Esophagus squamous epithelium (tissue), 5 donors: ENCODE data around the gene ZNF606. TPM values are rescaled to one million over a fixed set of nuclear protein-coding genes. Genes with fewer than 3 reads are reported as not detected.

Experiments used
- DNase-seq: peaks from one replicate; lab custom pipeline; 2025; lab: John Stamatoyannopoulos, UW
- H3K27ac ChIP-seq, 4 donors: fragments of 200-600 bp; sonication (generic); one replicate each; pipeline ENCODE4 v1.5.1; 2016 to 2019; ENCODE audit warnings: mild to moderate bottlenecking in 1 of 4
- H3K27me3 ChIP-seq, 4 donors: fragments of 200-600 bp; sonication (generic); 1 replicate in 3 of 4; 2 replicates in 1 of 4; pipeline versions ENCODE4 v1.5.1 to v1.6.0; 2017 to 2021; ENCODE audit warnings: antibody characterized with exemption in 1 of 4
- H3K36me3 ChIP-seq, 3 donors: fragments of 200-600 bp; sonication (generic); one replicate each; pipeline ENCODE4 v1.5.1; 2016 to 2019
- H3K4me1 ChIP-seq, 3 donors: fragments of 200-600 bp; sonication (generic); one replicate each; pipeline ENCODE4 v1.5.1; 2017 to 2019
- H3K4me3 ChIP-seq, 4 donors: fragments of 200-600 bp; sonication (generic); 1 replicate in 3 of 4; 2 replicates in 1 of 4; pipeline ENCODE4 v1.5.1; 2016 to 2019; ENCODE audit warnings: mild to moderate bottlenecking in 2 of 4, moderate library complexity in 1 of 4
- H3K9me3 ChIP-seq, 3 donors: fragments of 200-600 bp; sonication (generic); one replicate each; pipeline ENCODE4 v1.5.1; 2016 to 2019
- CTCF ChIP-seq, 6 experiments: fragments of 450-650 bp in 4 of 6; fragments of 200-600 bp in 2 of 6; sonication (generic) in 2 of 6; IDR thresholded peaks; one replicate each; pipeline ENCODE4 v1.5.1; 2016 to 2019; ENCODE audit warnings: antibody characterized with exemption in 6 of 6, mild to moderate bottlenecking in 4 of 6, moderate library complexity in 4 of 6
- POLR2A ChIP-seq, 4 donors: fragments of 450-650 bp; IDR thresholded peaks; one replicate each; pipeline ENCODE4 v1.6.1; 2017; ENCODE audit warnings: antibody characterized with exemption in 4 of 4, mild to moderate bottlenecking in 4 of 4, moderate library complexity in 3 of 4
- WGBS, 2 donors: methylation state at CpG; one replicate each; pipeline ENCODE4 v1.1.5; 2018; 5-methylcytosine and 5-hydroxymethylcytosine counted together
- intact Hi-C: fragments of 100-400 bp; cut with DNase I; formaldehyde crosslinking; loops from one replicate; pipeline ENCODE4 v1.15.0; 2022
- total RNA-seq, 4 donors: library from RNA; depleted of rRNA; stranded (reverse); fragments of >200 nt; gene quantifications; one replicate each; pipeline ENCODE4 v1.1.0, GENCODE V29; 2016
- donor health status: DM: yes; HTN: yes; CAD: no.

ZNF606 gene
- total RNA-seq, 4 donors from 2014 or later = 7.2 to 13.0 (median 8.1) TPM

- Histone ChIP-seq H3K27ac (no peak overlapping the region), H3K9me3 (peaks cover 0 to 89% (median 65%) of the 10 kb centered on the region in 3 donors), H3K27me3 (no peaks in the 10 kb centered on the region), H3K36me3 (peaks cover 14 to 83% (median 34%) of the 10 kb centered on the region in 3 donors), H3K4me1 (peaks cover 2 to 9% (median 6%) of the 10 kb centered on the region in 3 donors), H3K4me3 (no peak overlapping the region)
- no peak for TF ChIP-seq POLR2A (IDR thresholded peaks at IDR 0.05)
- no peak for TF ChIP-seq CTCF (IDR thresholded peaks at IDR 0.05)
- DNase-seq = no peak
- WGBS, 2 donors = 88 to 100% methylated on average over 3 of the region's 3 CpGs
- intact Hi-C loops = no loop called here
Observed at GRCh38 chr19:57941593-57941992, 61.0 kb downstream of the ZNF606 start.

- H3K4me3 ChIP-seq = peak overlapping the region in 1 of 4 donors; percentile 77
Observed at GRCh38 chr19:57935731-57936130, 66.9 kb downstream of the ZNF606 start.

GRCh38 chr19:57934820-57935665 lies 67.6 kb downstream of the ZNF606 start, which contains the start of gene ZNF418:
ZNF418 (minus strand) TSS chr19:57935402; CDS start chr19:57933822, 1,580 bp downstream.
- H3K27ac ChIP-seq = peak within 1 kb of the TSS; percentile 59 to 80 (median 78)
- 13 to 20% methylated on average over 18 to 23 of the region's 54 CpGs for WGBS, 2 donors
- no peak for DNase-seq
- H3K4me1 ChIP-seq = peaks cover 0 to 10% (median 0%) of the 10 kb centered on the region in 3 donors
- intact Hi-C loops = no loop called here
- TF ChIP-seq POLR2A (IDR thresholded peaks at IDR 0.05) (no peak), CTCF (IDR thresholded peaks at IDR 0.05) (no peak)
- peak within 1 kb of the TSS; percentile 51 to 77 (median 63) for H3K4me3 ChIP-seq
- no peaks in the 10 kb centered on the region for H3K27me3 ChIP-seq
- H3K36me3 ChIP-seq = peaks cover 0 to 67% (median 0%) of the 10 kb centered on the region in 3 donors
- H3K9me3 ChIP-seq = peaks cover 0 to 100% (median 81%) of the 10 kb centered on the region in 3 donors

More at GRCh38 chr19:57935731-57936130, 66.9 kb downstream of the ZNF606 start:
- peaks cover 0 to 98% (median 74%) of the 10 kb centered on the region in 3 donors for H3K9me3 ChIP-seq
- WGBS, 2 donors = 83 to 89% methylated on average over 12 of the region's 12 CpGs
- intact Hi-C loops = no loop called here
- H3K36me3 ChIP-seq = peaks cover 0 to 67% (median 0%) of the 10 kb centered on the region in 3 donors
- no peak overlapping the region for H3K27ac ChIP-seq
- TF ChIP-seq POLR2A (IDR thresholded peaks at IDR 0.05) (no peak), CTCF (IDR thresholded peaks at IDR 0.05) (no peak)
- no peaks in the 10 kb centered on the region for H3K27me3 ChIP-seq
- H3K4me1 ChIP-seq = peaks cover 0 to 10% (median 0%) of the 10 kb centered on the region in 3 donors
- DNase-seq = no peak

- DNase-seq = no peak
- intact Hi-C loops = no loop called here
- Histone ChIP-seq H3K36me3 (peaks cover 0 to 73% (median 0%) of the 10 kb centered on the region in 3 donors), H3K9me3 (peaks cover 0 to 97% (median 72%) of the 10 kb centered on the region in 3 donors), H3K4me3 (no peak overlapping the region), H3K27me3 (no peaks in the 10 kb centered on the region), H3K4me1 (no peaks in the 10 kb centered on the region), H3K27ac (no peak overlapping the region)
- WGBS, 2 donors = 100% methylated on average over 2 to 4 of the region's 4 CpGs
- TF ChIP-seq POLR2A (IDR thresholded peaks at IDR 0.05) (no peak), CTCF (IDR thresholded peaks at IDR 0.05) (no peak)
Observed at GRCh38 chr19:57927587-57927986, 75.0 kb downstream of the ZNF606 start.

Other genes with a start within 250 kb of the ZNF606 start
- 10 to 100 TPM in 3 of 4 donors, 1 to 10 TPM in 1; 8.1 to 30.5 (median 22.0) TPM for gene ZNF586, start 233.1 kb downstream of the ZNF606 start, total RNA-seq
- gene ZNF552, start 187.9 kb downstream of the ZNF606 start, total RNA-seq = 10 to 100 TPM in 2 of 4 donors, 1 to 10 TPM in 2; 5.2 to 15.3 (median 12.3) TPM
- 10 to 100 TPM in 2 of 4 donors, 1 to 10 TPM in 2; 5.3 to 25.0 (median 13.3) TPM for gene ZNF587B, start 172.5 kb downstream of the ZNF606 start, total RNA-seq
- gene ZNF587, start 153.0 kb downstream of the ZNF606 start, total RNA-seq = 10 to 100 TPM; 13.2 to 27.5 (median 16.3) TPM
- gene ZNF814, start 113.8 kb downstream of the ZNF606 start, total RNA-seq = 10 to 100 TPM in 1 of 4 donors, 1 to 10 TPM in 3; 3.0 to 12.6 (median 5.0) TPM
- 10 to 100 TPM in 1 of 4 donors, 1 to 10 TPM in 3; 4.3 to 11.1 (median 6.1) TPM for gene ZNF417, start 86.2 kb downstream of the ZNF606 start, total RNA-seq
- 1 to 10 TPM; 1.4 to 9.5 (median 3.5) TPM for gene ZNF418, start 67.4 kb downstream of the ZNF606 start, total RNA-seq
- 1 to 10 TPM; 1.7 to 6.3 (median 2.4) TPM for gene ZNF256, start 55.1 kb downstream of the ZNF606 start, total RNA-seq
- under 1 TPM in 2 of 4 donors, not detected in 2; 0.44 to 0.57 TPM for gene C19orf18, start 28.3 kb downstream of the ZNF606 start, total RNA-seq
- under 1 TPM in 1 of 4 donors, not detected in 3; 0.48 TPM for gene ZSCAN1, start 31.2 kb upstream of the ZNF606 start, total RNA-seq
- 1 to 10 TPM in 3 of 4 donors, under 1 TPM in 1; 0.83 to 3.8 (median 1.3) TPM for gene ZNF135, start 56.5 kb upstream of the ZNF606 start, total RNA-seq
- 10 to 100 TPM in 3 of 4 donors, 1 to 10 TPM in 1; 9.0 to 49.6 (median 21.1) TPM for gene ZSCAN18, start 95.4 kb upstream of the ZNF606 start, total RNA-seq
- 1 to 10 TPM; 3.0 to 6.7 (median 3.9) TPM for gene ZNF329, start 148.0 kb upstream of the ZNF606 start, total RNA-seq
- 10 to 100 TPM; 20.4 to 28.6 (median 24.9) TPM for gene ZNF274, start 180.2 kb upstream of the ZNF606 start, total RNA-seq
- 10 to 100 TPM; 19.1 to 53.4 (median 36.0) TPM for gene ZNF544, start 226.1 kb upstream of the ZNF606 start, total RNA-seq